GM18907 (cell line): Measurements from ENCODE around the gene ATXN7.

Experiments
- ATAC-seq: cut with Tn5 transposase; IDR thresholded peaks from one replicate; pipeline ENCODE4 v1.9.1; 2021; ENCODE audit warnings: mild to moderate bottlenecking, moderate library complexity; ENCODE audit not compliant: unreplicated experiment

Gene ATXN7

DNA sequence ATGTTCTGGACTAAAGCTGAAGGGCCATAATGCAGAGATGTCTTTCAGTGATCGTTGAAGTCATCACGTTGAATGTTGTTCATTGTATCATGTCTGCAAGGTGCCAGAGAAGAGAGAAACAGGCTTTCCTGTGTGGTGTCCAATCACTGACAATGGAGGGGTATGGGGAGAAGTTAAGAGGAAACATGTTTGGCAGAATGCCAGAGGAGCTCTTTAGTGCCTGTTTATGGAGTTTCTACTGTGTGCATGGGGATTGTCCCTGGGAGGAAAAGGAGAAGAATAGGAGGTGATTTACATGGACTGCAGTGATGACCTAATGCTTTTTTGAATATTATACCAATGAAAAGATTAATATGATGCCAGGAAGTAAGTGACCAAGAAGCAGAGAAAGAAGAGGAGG, 36.8 kb downstream of the ATXN7 start:
- no peak for ATAC-seq

DNA sequence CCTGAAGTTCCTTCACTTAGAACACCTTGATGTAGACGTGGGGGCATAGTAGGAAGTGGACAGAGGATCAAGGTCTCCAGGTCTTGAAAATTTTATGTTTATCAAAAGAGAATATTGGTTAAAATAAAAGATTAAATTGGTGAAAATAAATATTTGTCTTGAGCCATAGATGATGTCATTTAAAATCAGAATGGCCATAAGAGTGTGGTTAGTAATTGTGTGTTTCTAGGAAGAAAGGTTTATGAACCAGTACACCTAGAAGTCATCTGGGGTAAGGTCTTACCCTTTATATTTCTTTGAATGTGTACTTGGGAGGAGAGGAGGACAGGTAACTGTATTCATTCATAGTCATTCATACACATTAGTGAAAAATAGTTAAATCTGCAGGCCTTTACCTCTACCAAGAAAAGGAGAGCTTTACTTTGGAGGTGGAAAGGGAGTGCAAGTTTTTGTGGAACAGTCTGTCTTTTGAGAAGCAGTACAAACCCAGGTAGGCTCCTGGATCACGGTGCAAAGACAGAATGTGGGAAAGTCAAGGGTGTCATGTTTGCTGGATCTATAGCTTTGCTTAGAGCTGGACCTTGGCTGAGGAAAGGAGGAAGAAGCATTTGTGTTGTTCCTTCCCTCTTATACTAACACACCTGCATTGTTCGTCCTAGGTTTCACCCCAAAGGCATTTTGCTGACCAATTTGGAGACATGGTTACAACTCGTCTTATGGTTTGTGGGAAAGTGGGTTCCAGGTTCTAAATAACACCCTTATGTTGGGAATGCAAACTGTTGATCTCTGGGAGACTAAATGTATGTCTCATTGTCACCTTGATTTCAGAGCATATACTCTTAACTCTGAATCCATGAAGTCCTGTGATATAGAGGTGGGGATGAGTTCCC, 42.3 kb downstream of the ATXN7 start:
- no peak for ATAC-seq

GRCh38 chr3:63908081-63908736, 44.5 kb downstream of the ATXN7 start:
- no peak for ATAC-seq

- no peak for ATAC-seq
These were observed 45.1 kb downstream of the ATXN7 start for GRCh38 chr3:63908776-63909175.

DNA sequence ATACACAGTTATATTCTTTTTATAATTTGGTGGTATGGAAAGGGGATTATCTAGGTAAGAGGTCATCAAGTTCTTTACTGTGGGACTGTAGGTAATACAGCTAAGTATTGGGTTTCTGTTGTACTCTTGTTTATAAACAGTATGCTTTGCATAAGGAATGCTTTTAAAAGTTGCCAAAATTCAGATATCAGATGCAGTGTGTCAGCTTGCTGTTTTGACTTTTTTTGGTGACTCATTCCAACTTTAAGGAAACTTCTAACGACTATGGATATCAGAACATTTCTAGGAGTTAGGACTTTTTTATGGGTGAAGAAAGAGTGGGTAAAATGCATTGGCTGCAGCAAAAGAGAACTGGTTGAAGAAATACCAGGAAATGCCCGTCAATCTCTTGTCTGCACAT, 45.8 kb downstream of the ATXN7 start:
- no peak for ATAC-seq

DNA sequence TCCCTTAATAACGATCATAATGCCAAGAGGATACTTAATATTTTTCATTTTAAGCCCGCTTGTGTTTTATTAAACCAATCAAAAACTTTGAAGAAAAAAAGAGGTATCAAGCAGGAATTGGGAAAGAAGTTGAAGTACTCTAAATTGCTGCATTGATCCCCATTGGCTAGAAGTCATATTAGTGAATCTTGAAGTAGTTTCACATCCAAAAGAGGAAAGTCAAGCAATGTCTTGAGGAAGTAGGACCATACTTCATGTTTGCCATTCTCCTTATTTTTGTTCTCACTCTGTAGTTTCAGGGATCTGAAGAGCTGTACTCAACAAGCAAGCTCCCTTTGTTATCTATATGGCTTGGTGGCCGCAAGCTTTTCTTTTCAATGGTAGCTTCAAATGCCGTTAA, 46.3 kb downstream of the ATXN7 start:
- no peak for ATAC-seq

DNA sequence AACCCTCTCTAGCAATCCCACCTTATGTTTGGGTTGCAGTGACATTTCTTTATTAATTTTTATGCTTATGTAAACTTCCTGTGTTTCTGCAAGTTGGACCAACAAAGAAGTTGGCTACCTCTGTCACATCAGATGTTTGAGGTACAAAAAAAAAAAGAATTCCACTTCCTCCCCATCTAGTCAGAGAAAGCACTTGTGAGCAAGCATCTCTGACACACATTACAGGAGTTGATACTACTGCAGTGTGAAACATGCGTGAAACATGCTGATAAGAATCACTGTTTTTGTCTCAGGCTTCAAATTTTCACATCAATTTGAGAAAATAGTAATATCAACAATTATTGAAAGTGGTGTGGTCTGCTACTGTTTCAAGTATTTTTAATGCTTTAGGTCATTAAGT, 47.2 kb downstream of the ATXN7 start:
- ATAC-seq = no peak

DNA sequence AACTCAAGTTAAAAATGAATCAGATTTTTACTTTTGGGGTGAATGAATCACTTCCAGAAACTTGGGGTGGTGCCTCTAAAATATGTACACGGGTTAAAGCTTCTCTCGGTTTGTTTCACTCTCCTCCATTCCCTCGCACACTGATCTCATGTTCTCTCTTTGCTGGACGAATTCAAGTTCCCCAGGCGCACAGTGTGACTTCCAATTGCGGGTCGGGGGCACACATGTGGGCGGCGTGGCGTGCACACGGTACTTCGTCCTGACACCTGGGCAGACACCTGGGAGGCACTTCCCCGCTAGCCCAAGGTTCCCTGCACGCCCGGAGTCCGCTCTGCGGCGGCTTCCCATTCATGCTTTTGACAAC, 47.8 kb downstream of the ATXN7 start:
- peak; percentile 33 for ATAC-seq

DNA sequence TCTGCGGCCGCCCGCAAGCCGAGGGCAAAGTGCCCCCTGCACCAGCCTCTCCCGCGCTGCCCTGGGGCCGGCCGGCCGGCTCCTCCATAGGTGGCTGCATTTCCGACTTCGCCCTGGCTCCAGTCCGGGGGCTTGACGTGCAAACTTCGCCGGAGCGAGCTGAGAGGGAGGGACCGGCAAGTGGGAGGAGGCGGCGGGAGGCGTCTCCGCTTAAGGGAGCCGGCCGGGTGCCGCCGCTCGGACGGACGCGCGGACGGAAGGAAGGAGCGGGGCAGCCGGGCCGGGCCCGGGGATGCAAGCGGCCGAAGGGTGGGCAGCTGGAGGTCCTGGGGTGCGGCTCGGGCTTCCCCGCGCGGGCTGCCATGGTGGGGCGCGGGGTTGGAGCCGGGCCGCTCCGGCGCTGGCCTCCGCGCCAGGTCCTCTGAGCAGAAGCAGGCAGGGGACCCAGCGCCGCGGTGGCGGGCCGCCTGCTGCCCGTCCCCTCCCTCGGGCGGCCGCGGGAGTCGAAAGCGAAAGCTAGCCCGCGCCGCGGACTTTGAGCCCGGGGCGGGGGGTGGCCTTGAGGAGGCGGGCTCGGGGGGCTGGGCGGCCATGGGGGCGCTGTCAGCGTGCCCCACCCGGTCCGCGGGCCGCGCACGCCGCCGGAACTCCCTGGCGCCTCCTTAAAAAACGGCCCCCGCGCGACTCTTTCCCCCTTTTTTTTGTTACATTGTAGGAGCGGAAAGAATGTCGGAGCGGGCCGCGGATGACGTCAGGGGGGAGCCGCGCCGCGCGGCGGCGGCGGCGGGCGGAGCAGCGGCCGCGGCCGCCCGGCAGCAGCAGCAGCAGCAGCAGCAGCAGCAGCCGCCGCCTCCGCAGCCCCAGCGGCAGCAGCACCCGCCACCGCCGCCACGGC, 48.5 kb downstream of the ATXN7 start, which contains the start of gene SCAANT1:
Gene SCAANT1 (minus strand): TSS at position 511 of the 895 bp plus-strand sequence.
- peak; percentile 83 for ATAC-seq

DNA sequence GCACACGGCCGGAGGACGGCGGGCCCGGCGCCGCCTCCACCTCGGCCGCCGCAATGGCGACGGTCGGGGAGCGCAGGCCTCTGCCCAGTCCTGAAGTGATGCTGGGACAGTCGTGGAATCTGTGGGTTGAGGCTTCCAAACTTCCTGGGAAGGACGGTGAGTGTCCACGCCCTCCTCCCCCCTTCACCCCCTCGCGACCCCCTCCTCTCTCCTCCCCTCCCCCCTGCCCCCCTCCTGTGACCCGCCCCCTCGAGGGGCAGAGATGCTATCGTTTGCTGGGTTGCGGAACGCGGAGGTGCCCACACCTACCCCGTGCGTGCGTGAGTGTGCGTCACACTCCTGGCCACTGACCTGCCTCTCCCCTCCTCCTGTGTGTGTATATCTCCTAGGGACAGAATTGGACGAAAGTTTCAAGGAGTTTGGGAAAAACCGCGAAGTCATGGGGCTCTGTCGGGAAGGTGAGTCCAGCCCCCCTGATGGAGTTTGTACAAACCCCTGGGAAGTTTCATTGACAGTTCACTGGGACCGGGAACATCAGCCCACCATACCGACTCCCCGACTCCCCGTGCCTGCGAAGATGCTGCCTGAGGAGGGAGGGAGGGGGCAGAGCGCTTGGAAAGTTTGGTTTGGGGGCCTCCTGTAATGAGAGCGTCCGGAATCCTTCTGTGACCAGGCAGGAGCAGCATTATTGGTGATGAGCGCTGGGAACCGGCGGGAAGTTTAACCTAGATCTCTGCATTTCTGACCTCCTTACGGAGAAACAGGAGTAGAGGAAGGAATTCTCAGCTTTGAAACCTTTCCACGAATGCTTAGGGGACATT, 49.3 kb downstream of the ATXN7 start:
- ATAC-seq = peak; percentile 28

- no peak for ATAC-seq
These were observed 50.6 kb downstream of the ATXN7 start for GRCh38 chr3:63914312-63914711.

- no peak for ATAC-seq
These were observed 54.7 kb downstream of the ATXN7 start for GRCh38 chr3:63918321-63918720.

- ATAC-seq = no peak
These were observed 56.3 kb downstream of the ATXN7 start for GRCh38 chr3:63920001-63920400.

GRCh38 chr3:63921741-63922482, 58.2 kb downstream of the ATXN7 start:
- peak; percentile 82 for ATAC-seq

DNA sequence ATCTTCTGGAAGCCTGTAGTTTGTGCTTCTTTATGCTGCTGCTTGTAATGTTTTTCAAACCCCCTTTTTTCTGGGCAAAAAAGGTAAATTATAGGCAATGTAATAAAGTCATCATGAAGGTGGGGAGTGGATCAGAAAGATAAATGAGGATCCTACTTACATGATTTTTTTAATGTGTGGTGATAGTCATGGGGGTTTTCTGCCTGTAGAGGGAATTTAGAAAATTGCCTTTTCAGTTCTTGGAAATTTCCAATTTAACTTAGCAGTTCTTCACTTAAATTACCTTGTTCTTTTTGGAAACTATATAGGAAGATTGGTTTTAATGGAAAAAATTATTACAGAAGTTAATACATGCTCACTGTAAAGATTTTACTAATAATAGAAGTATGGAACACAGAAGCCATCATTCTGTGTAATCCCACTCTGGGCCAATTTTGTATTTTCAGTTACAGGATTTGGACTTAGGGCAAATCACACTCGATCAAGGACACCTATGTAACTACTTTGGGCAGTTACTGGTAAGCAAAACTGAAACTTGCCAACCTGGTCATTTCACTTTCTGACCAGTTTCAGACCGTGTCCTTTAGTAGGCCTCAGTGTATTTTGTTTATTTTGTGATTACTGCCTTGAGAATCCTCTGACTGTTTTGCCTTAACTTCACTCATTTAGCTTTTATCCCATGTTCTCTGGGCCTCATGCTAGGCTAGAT, 59.0 kb downstream of the ATXN7 start:
- peak; percentile 38 for ATAC-seq

- ATAC-seq = no peak
These were observed 62.6 kb downstream of the ATXN7 start for GRCh38 chr3:63926309-63926708.

- peak; percentile 84 for ATAC-seq
These were observed 64.0 kb downstream of the ATXN7 start for GRCh38 chr3:63927422-63928280.

- ATAC-seq = no peak
These were observed 67.6 kb downstream of the ATXN7 start for GRCh38 chr3:63931290-63931689.
